ENCODE results near the gene SELENOH.

Gene SELENOH

DNA sequence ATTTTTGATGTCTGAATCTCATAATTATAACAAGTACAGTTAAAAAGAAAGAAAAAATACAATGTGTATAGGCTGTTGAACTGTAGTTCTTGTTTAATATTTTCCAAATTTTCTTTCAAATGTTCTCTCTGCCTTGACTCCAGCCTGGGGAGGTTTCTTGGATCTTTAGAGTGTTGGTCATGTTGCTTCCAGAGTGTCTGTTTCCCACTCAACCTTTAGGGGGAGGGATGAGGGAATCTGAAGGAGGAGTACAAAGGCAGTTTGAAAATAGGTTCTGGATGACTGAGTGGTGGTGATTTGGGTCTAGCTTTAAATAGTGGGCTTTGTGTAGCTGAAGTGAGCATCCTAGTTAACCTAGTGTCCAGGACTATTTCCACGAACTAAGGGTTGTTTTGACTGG, 22.3 kb downstream of the SELENOH start:
- Mint-ChIP-seq H3K27me3 (no peaks in the 10 kb centered on the region), H3K9me3 (no peaks in the 10 kb centered on the region), H3K4me1 (ENCODE audit: low read depth) (peaks cover 40% of the 10 kb centered on the region), H3K36me3 (ENCODE audit: low read depth) (no peaks in the 10 kb centered on the region), H3K4me3 (peak overlapping the region; percentile 61), H3K27ac (no peak overlapping the region)

DNA sequence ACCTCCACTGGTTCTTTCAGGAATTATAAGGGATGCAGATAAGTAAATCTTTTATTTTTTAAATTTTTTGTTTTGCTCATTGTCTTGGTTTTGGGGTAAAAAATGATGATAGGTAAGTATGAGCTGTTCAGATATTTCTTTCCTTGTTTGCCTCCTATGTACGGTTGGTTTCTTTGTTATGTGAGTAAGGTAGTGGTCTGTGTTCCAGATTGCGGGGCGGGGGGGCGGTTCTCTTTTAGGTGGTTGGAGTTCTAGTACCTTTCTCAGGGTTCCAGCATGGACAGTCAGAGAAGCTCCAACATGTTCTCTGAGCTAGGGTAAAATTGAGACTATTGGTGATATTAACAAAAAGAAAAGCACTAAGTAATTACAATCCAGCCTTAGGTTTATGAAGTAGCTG, 22.7 kb downstream of the SELENOH start:
- H3K9me3 Mint-ChIP-seq: no peaks in the 10 kb centered on the region
- H3K4me1 Mint-ChIP-seq (ENCODE audit: low read depth): peaks cover 37% of the 10 kb centered on the region
- no peak overlapping the region for H3K4me3 Mint-ChIP-seq
- no peaks in the 10 kb centered on the region for H3K36me3 Mint-ChIP-seq (ENCODE audit: low read depth)
- H3K27me3 Mint-ChIP-seq: no peaks in the 10 kb centered on the region
- H3K27ac Mint-ChIP-seq: no peak overlapping the region

DNA sequence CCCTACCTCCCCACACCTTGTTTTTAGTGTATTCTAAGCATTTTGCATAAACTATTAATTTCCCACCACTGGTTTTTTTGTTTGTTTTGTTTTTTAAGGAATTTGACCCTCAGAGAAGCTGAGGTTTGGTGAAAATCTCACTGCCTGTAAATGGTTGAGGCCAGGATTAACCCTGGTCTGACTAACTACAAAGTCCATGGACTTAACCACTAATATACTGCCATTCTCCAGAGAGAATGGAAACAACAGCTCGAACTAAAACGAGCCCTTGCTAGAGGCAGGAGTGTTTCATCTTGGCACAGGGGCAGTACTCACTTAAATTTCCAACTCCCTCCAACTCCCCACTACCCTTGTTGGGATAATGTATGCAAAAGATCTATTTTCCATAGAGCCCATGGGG, 23.3 kb downstream of the SELENOH start:
- Mint-ChIP-seq H3K9me3 (no peaks in the 10 kb centered on the region), H3K27me3 (no peaks in the 10 kb centered on the region), H3K4me3 (no peak overlapping the region), H3K4me1 (ENCODE audit: low read depth) (peaks cover 39% of the 10 kb centered on the region), H3K36me3 (ENCODE audit: low read depth) (no peaks in the 10 kb centered on the region), H3K27ac (no peak overlapping the region)

DNA sequence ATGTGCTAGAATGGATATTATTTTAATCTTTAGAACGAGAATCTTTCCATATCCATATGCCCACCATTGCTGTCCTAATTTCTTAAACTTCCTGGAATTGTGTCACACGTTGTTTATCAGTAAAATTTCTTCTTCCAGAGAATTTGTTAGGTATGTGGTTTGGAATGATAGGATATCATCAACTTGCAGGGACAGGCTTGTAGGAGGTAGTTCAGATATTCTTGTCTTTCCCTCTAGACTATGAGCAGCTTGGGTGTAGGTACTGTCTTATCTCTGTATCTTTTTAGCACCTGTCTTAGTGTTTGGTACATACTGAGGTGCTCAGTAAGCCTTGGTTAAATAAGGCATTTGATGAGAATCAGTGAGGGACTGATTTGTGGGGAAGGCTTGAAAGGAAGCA, 23.7 kb downstream of the SELENOH start:
- Mint-ChIP-seq H3K4me3 (no peak overlapping the region), H3K27ac (no peak overlapping the region), H3K27me3 (no peaks in the 10 kb centered on the region), H3K9me3 (no peaks in the 10 kb centered on the region), H3K4me1 (ENCODE audit: low read depth) (peaks cover 35% of the 10 kb centered on the region), H3K36me3 (ENCODE audit: low read depth) (no peaks in the 10 kb centered on the region)

DNA sequence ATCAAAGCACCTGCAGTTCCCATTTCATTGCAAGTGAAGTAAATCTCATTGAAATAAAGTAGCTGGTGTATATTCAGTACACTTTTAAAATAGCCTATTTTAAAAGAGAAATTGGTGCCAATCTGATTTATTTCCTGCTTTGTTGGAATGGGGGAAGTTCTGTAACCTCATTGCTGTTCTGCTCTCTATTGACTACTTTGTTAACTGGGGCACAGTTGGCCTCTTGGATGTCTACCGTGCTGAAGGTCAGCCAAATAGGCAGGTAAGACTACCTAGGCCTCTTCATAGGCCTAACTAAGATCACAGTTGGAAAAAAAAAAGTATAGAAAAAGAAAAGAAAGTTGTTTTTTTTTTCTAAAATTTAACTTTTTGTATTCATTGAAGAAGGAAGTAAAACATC, 29.5 kb downstream of the SELENOH start:
- H3K4me1 Mint-ChIP-seq (ENCODE audit: low read depth): peaks cover 9% of the 10 kb centered on the region
- no peak overlapping the region for H3K4me3 Mint-ChIP-seq
- no peak overlapping the region for H3K27ac Mint-ChIP-seq
- H3K36me3 Mint-ChIP-seq (ENCODE audit: low read depth): peaks cover 4% of the 10 kb centered on the region
- H3K9me3 Mint-ChIP-seq: no peaks in the 10 kb centered on the region
- H3K27me3 Mint-ChIP-seq: no peaks in the 10 kb centered on the region

DNA sequence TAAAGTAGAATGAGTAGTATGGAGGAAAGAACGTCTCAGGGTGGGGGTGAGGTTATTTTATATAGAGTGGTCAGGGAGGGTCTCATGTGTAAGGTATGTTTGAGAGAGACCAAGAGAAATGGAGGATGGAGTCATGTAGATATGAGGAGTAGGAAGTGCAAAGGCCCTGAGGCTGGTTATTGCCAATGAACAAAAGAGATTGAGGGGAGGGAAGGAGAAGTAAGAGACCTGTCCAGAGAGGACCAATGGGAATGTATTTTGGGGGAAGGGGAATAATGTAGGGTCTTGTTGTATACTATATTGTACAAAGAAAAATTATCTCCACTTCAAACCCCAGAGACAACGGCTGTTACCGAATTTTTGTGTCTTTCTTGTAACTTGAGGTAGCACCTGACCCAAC, 30.1 kb downstream of the SELENOH start:
- peaks cover 4% of the 10 kb centered on the region for H3K36me3 Mint-ChIP-seq (ENCODE audit: low read depth)
- H3K27ac Mint-ChIP-seq: no peak overlapping the region
- no peaks in the 10 kb centered on the region for H3K9me3 Mint-ChIP-seq
- H3K4me1 Mint-ChIP-seq (ENCODE audit: low read depth): peaks cover 9% of the 10 kb centered on the region
- H3K27me3 Mint-ChIP-seq: no peaks in the 10 kb centered on the region
- H3K4me3 Mint-ChIP-seq: no peak overlapping the region

DNA sequence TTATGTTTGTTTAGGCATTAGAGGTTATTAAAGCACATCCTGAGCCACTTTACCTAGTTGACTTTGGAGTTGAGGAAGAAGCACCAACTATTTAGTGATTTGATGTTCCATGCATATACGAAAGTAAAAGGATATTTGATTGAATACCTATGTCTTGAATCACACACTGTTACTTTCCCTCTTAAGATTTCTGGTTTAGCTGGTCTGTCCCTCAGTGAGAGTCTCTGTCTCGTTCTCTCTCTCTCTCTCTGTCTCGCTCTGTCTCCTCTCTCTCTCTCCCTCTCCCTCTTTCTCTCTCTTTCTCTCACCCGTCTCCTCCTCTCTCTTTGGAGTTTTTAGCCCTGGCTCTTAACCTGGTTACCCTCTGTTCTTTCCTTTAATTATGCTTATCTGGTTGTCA, 31.3 kb downstream of the SELENOH start:
- no peaks in the 10 kb centered on the region for H3K9me3 Mint-ChIP-seq

DNA sequence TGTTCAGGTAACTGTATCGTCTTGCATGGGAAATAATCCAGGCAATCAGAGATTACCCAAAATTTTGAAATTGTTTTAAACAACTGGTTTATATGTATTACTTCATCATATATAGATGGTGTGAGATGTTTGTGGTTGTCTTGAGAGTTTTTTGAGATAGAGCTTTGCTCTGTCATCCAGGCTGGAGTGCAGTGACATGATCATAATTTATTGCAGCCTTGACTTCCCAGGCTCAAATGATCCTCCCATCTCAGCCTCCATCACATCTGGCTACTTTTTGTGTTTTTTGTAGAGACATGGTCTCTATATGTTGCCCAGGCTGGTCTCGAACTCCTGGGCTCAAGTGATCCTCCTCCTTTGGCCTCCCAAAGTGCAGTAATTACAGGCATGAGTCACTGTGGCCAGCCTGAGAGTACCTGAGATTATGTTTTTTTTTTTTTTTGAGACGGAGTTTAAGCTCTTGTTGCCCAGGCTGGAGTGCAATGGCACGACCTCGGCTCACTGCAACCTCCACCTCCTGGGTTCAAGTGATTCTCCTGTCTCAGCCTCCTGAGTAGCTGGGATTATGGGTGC, 31.8 kb downstream of the SELENOH start:
- H3K27ac Mint-ChIP-seq: no peak overlapping the region
- peaks cover 8% of the 10 kb centered on the region for H3K4me1 Mint-ChIP-seq (ENCODE audit: low read depth)
- no peaks in the 10 kb centered on the region for H3K27me3 Mint-ChIP-seq
- H3K4me3 Mint-ChIP-seq: no peak overlapping the region
- H3K36me3 Mint-ChIP-seq (ENCODE audit: low read depth): peaks cover 4% of the 10 kb centered on the region
- H3K9me3 Mint-ChIP-seq: no peaks in the 10 kb centered on the region

More for the DNA sequence above, 31.3 kb downstream of the SELENOH start:
- H3K4me1 Mint-ChIP-seq (ENCODE audit: low read depth): peaks cover 9% of the 10 kb centered on the region
- no peak overlapping the region for H3K27ac Mint-ChIP-seq
- H3K4me3 Mint-ChIP-seq: no peak overlapping the region
- peaks cover 4% of the 10 kb centered on the region for H3K36me3 Mint-ChIP-seq (ENCODE audit: low read depth)
- H3K27me3 Mint-ChIP-seq: no peaks in the 10 kb centered on the region

DNA sequence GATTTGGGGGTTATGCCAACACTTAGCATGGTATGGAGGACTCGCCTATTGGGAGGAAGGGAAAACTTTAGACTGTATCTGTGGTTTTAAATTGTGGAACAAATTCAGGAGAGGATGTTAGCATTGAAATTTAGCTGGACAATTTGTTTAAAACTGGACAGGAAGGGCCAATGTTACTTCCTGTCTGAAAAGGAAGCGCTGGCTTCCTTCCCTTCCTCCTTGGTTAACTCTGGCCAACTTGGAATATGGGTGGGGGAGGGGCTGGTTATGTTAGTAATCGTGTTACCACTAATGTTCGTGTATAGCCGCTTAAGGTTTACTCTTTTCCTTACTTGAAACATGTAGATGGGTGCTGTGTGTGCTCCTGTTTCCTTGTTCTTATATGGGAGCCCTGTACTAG, 34.2 kb downstream of the SELENOH start:
- Mint-ChIP-seq H3K36me3 (ENCODE audit: low read depth) (peaks cover 4% of the 10 kb centered on the region), H3K27ac (no peak overlapping the region), H3K4me1 (ENCODE audit: low read depth) (peaks cover 12% of the 10 kb centered on the region), H3K9me3 (no peaks in the 10 kb centered on the region), H3K4me3 (no peak overlapping the region), H3K27me3 (no peaks in the 10 kb centered on the region)

DNA sequence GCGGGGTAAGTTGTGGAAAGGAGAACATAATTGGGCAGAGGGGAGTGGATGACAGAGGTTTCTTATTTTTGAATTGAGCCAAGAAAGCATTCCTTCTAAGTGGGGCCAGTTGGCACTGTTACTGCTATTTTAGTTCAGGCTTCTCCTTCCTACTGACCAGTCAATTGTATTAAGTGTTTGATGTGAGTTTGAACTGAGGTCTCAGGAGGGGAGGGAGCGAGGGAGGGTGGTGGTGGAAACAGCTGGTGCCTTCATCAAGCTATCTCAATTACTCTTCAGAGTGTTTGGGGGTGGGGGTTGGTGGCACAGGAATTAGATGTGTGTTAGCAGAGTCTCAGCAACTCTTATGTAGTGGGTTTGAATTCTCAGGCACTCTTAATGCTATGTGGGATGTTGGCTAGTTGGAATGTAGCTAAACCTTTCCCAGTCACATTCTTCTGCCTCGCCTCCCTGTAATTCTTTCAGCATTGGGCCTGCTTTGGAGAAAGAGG, 34.8 kb downstream of the SELENOH start:
- Mint-ChIP-seq H3K9me3 (no peaks in the 10 kb centered on the region), H3K4me3 (no peak overlapping the region), H3K4me1 (ENCODE audit: low read depth) (peaks cover 12% of the 10 kb centered on the region), H3K36me3 (ENCODE audit: low read depth) (peaks cover 4% of the 10 kb centered on the region), H3K27ac (no peak overlapping the region), H3K27me3 (no peaks in the 10 kb centered on the region)

DNA sequence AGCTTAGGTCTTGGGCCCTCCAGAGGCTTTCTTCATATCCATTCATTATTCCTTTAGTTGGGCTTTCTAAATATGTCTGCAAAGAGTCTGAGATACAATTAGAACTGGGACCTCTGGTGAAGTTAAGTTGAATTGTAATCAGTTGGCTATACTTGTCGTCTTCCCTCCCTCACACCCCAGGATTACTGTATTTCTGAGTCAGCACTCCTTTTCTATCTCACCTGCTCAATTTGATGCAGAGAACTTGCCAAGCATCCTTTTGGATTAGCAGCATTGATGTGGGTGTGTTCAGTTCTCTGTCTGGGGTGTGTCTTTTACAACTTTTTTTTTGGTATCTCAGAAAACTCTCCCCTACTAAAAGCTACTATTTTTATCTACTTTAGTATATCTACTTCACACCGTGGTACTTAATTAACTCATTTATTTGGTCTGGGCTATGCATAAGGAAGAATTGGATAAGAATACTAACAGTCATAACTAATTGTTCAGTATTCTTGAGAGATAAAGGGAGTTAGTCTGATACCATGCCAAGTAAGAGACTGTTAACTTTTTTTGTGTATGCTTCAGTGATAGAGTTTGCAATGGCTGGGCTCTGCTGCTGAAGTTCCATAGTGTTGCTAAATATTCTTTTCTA, 35.4 kb downstream of the SELENOH start:
- H3K27me3 Mint-ChIP-seq: no peaks in the 10 kb centered on the region
- peaks cover 4% of the 10 kb centered on the region for H3K36me3 Mint-ChIP-seq (ENCODE audit: low read depth)
- no peaks in the 10 kb centered on the region for H3K9me3 Mint-ChIP-seq
- H3K4me3 Mint-ChIP-seq: no peak overlapping the region
- H3K4me1 Mint-ChIP-seq (ENCODE audit: low read depth): peaks cover 17% of the 10 kb centered on the region
- H3K27ac Mint-ChIP-seq: no peak overlapping the region

DNA sequence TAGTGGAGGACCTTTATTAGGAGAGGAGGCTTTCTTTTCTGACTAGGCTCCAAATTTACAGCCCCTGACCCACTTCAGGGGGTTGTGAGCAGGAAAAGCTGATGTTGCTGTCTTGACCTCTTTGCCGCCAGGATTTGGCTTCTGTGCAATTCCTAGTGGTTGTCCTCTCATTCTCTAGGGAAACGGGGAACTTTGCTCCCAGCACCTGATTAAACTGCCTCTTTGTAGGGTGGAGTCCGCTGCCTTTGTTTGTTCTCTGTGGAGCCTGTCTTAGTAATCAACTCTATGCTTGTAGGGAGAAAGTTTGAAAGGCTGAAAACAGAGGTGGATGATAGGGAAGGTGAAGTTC, 36.7 kb downstream of the SELENOH start:
- H3K4me3 Mint-ChIP-seq: no peak overlapping the region
- no peaks in the 10 kb centered on the region for H3K9me3 Mint-ChIP-seq
- peaks cover 20% of the 10 kb centered on the region for H3K4me1 Mint-ChIP-seq (ENCODE audit: low read depth)
- H3K27me3 Mint-ChIP-seq: no peaks in the 10 kb centered on the region
- H3K27ac Mint-ChIP-seq: no peak overlapping the region
- H3K36me3 Mint-ChIP-seq (ENCODE audit: low read depth): peaks cover 1% of the 10 kb centered on the region

DNA sequence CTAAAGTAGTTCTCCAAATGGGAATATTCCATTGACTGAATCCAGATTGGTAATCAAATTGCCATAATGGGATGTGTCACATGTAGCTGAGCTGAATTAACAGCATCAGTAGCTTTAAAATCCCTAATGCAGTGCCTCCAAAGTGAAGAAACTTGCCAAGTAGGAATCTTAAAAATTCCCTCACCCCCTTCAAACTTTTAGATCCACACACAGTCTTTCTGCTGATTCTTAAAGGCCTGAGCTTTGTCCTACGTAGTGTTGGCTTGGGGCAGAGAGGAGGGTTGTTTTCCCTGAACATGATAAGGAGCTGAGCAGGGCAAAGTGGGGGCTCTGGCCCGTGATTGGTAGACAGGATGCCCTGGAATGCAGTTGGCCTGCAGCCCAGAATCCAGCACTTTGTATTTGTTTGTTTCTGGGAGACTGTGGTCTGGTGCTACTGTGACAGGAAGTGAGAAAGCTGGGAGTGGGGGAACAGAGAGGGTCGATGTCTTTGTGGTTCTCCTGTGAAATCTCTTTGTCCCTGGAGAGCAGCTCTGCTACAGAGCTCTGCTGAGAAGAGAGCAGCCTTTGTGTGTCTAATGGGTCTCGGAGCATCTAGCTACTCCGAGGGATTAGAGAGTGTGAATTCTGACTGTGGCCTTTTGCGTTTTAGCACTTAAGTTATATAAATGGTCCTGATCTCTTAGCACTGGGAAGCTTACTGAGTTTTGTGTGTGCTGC, 37.2 kb downstream of the SELENOH start:
- no peak overlapping the region for H3K4me3 Mint-ChIP-seq
- H3K27me3 Mint-ChIP-seq: no peaks in the 10 kb centered on the region
- peaks cover 20% of the 10 kb centered on the region for H3K4me1 Mint-ChIP-seq (ENCODE audit: low read depth)
- H3K9me3 Mint-ChIP-seq: no peaks in the 10 kb centered on the region
- H3K27ac Mint-ChIP-seq: no peak overlapping the region
- H3K36me3 Mint-ChIP-seq (ENCODE audit: low read depth): no peaks in the 10 kb centered on the region

DNA sequence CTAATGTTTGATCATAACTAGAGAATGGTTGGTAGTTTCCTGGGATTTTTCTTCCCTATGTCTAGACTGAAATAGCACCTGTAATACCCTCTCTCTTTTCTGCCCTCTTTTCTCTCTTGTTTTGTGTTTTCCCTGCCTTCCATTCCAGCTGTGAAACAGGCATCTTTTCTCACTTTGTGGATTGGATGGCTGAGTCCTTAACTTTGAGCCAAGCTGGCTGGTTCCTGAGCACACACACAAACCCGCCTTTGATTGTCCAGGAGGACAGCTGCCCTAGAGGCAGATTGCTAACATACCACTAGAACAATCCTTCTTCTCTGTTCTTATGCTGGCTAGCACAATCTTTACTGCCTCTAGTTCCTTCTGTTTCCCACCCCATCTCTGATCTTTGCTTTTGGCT, 38.0 kb downstream of the SELENOH start:
- no peaks in the 10 kb centered on the region for H3K27me3 Mint-ChIP-seq
- H3K36me3 Mint-ChIP-seq (ENCODE audit: low read depth): no peaks in the 10 kb centered on the region
- no peak overlapping the region for H3K27ac Mint-ChIP-seq
- H3K9me3 Mint-ChIP-seq: no peaks in the 10 kb centered on the region
- no peak overlapping the region for H3K4me3 Mint-ChIP-seq
- peaks cover 20% of the 10 kb centered on the region for H3K4me1 Mint-ChIP-seq (ENCODE audit: low read depth)

DNA sequence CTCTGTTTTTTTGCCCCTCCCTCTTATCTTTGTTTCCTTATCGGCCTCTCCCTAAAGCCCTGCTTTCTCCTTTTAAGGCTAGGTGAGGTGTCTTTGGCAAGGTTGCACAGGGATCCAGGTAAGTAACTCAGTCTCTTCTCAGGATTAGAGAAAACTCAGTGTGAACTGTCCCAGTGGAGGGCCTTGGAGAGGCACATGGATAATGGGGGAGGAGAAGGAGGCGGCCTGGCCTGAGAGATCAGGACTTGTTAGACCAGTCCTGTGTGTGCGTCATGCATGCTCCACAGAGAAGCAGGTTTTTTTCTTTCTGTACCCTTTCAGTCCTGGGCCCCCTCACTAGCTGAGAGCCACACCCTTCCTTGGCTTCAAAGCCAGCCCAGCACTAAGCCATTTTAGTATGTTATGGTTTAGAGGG, 40.2 kb downstream of the SELENOH start:
- Mint-ChIP-seq H3K4me3 (no peak overlapping the region), H3K27ac (no peak overlapping the region), H3K4me1 (ENCODE audit: low read depth) (peaks cover 22% of the 10 kb centered on the region), H3K27me3 (no peaks in the 10 kb centered on the region), H3K36me3 (ENCODE audit: low read depth) (no peaks in the 10 kb centered on the region), H3K9me3 (no peaks in the 10 kb centered on the region)

Data from stimulated activated naive CD8-positive, alpha-beta T cell treated with anti-CD3 and anti-CD28 coated beads, Interleukin-15, Interleukin-2, amounts not matched to agents 100 ng/mL and 50 ng/mL, for 24 hours (primary cell).